H1 (cell line): ENCODE measurements around the gene SGCE. TPM values are rescaled to one million over a fixed set of nuclear protein-coding genes. Genes with fewer than 3 reads are reported as not detected.

Experiments used
- EZH2 ChIP-seq: fragments of 200-600 bp; sonication (generic); IDR thresholded peaks from 2 replicates; pipeline ENCODE4 v1.7.1; 2012; ENCODE audit warnings: low read depth, mild to moderate bottlenecking, moderate library complexity, low read length, inconsistent platforms; ENCODE audit not compliant: severe bottlenecking
- MAFK ChIP-seq: IDR thresholded peaks from 2 replicates; pipeline ENCODE4 v1.6.1; 2012; ENCODE audit warnings: low read depth, mild to moderate bottlenecking, improper control_type of control experiment, low read length
- SP4 ChIP-seq: IDR thresholded peaks from 2 replicates; pipeline ENCODE4 v1.6.1; 2012; ENCODE audit warnings: low read length, inconsistent platforms
- TAF7 ChIP-seq: optimal IDR thresholded peaks from 2 replicates; pipeline ENCODE3; 2011; ENCODE audit warnings: low read depth, mild to moderate bottlenecking, inconsistent platforms, low read length, moderate library complexity, borderline replicate concordance
- polyA plus RNA-seq, 7 experiments: library from polyadenylated mRNA; depleted of rRNA in 3 of 7; stranded (reverse) in 5 of 7; unstranded in 2 of 7; fragments of >200 nt in 5 of 7; fragments of 200-250 nt in 2 of 7; gene quantifications; 1 replicate in 5 of 7; 2 replicates in 1 of 7; 4 replicates in 1 of 7; pipeline versions ENCODE4 v1.2.1 to v1.2.3, GENCODE V29; 2011 to 2013; ENCODE audit warnings: missing spikeins in 2 of 7, mixed read lengths in 2 of 7
- total RNA-seq: library from RNA; stranded (reverse); fragmentation: NEBNext Ultra II Directional; extraction: Animal tissue kit (Norgen Biotek cat#: 25700); gene quantifications from 2 replicates; pipeline ENCODE4 v1.2.1, GENCODE V29; 2021

Gene SGCE
- total and polyA plus RNA-seq, 2 of the 8 experiments (the other 6 are each of a cell fraction or from before 2014, with no cell fraction given) = 12.8 to 25.0 TPM

DNA sequence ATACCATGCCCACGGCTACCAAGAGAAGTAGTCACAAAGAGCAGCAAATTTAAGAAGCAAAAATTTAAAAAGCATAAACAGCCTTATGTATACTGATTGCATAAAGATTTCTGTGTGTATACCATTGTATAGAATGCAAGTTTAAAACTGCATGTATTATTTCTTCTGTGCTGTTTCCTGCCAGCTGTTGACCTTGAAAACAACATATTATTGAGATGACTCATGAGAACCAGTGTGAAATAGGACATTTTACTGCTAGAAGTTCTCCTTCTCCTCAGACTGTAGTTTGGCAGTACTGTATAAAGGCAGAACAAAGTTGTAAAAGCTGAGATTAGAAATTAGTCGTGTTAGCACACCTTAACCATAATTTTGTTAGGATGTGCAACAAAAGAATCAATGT lies 42.3 kb upstream of the SGCE start (continued):
- TF ChIP-seq EZH2 (no peak), TAF7 (no peak), SP4 (no peak), MAFK (no peak)
